ENCODE results near the gene LRRC8E.

Gene LRRC8E

GRCh38 chr19:7947939-7948338 lies 59.6 kb downstream of the LRRC8E start:
- Histone ChIP-seq H3K9ac (ENCODE audit: low read depth, low read length, poor library complexity, severe bottlenecking) (no peak overlapping the region), H3K9me2 (replicated peaks; ENCODE audit: low read depth, low read length) (no peaks in the 10 kb centered on the region), H2AFZ (ENCODE audit: low read length) (no peak overlapping the region), H3K4me1 (ENCODE audit: insufficient read depth, low read length, poor library complexity, severe bottlenecking) (peaks cover 9% of the 10 kb centered on the region), H3K9me3 (ENCODE audit: insufficient read depth, low read depth, low read length) (no peaks in the 10 kb centered on the region), H3F3A (ENCODE audit: low read depth) (no peaks in the 10 kb centered on the region), H3K4me2 (ENCODE audit: low read depth, low read length, poor library complexity, severe bottlenecking) (no peak overlapping the region), H3K4me3 (ENCODE audit: low read length, poor library complexity, severe bottlenecking) (no peak overlapping the region), H3K36me3 (ENCODE audit: insufficient read depth, low read length) (no peaks in the 10 kb centered on the region), H3K79me2 (ENCODE audit: insufficient read depth, low read length) (peaks cover 4% of the 10 kb centered on the region), H3K27me3 (ENCODE audit: insufficient read depth, low read length, poor library complexity, severe bottlenecking) (no peaks in the 10 kb centered on the region), H4K20me1 (ENCODE audit: insufficient read depth, low read length, poor library complexity, severe bottlenecking) (no peaks in the 10 kb centered on the region)
- TF ChIP-seq EZH2phosphoT487 (IDR thresholded peaks at IDR 0.05; ENCODE audit: borderline replicate concordance): no peak
- no peak for TF ChIP-seq CTCF (conservative IDR thresholded peaks at IDR 0.05; ENCODE audit: low read length)
